ENCODE data around the gene OTOS.

Gene OTOS

DNA sequence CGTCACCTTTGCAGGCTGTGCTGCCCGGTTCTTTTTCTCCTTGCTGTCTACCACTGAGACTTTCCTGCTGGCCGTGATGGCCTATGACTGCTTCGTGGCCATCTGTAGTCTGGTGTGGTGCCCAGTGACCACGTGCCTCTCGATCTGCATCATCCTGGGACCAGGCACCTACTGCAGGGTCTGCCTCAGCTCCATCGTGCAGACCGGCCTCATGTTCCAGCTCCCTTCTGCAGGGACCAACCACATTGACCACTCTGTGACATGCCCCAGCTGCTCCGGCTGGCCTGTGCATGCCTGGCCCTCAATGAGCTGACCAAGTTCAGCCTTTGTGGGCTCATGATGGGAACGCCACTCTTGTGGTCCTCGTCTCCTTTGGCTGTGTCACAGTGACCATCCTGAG, 31.1 kb downstream of the OTOS start:
- Mint-ChIP-seq H3K27ac (no peak overlapping the region), H3K4me1 (ENCODE audit: low read depth) (no peaks in the 10 kb centered on the region), H3K36me3 (ENCODE audit: low read depth) (no peaks in the 10 kb centered on the region), H3K4me3 (no peak overlapping the region), H3K9me3 (no peaks in the 10 kb centered on the region), H3K27me3 (peaks cover 27% of the 10 kb centered on the region)

DNA sequence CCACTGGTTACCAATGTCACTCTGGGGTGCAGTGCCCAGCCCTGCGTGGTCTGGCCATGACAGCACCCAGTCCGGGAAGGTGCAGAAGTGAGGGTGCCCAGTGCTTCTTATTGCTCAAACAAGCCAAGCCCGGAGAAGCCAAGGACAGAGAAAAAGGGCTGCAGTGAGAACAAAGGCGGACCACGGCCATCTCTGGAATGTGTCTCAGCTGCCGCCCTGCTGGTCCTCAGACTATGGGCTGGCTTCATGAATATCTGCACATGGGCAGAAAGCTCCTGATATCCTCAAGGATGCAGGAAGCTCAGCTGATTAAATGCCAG, 33.0 kb downstream of the OTOS start:
- Mint-ChIP-seq H3K4me3 (no peak overlapping the region), H3K27ac (no peak overlapping the region), H3K9me3 (no peaks in the 10 kb centered on the region), H3K27me3 (peaks cover 18% of the 10 kb centered on the region), H3K36me3 (ENCODE audit: low read depth) (no peaks in the 10 kb centered on the region), H3K4me1 (ENCODE audit: low read depth) (no peaks in the 10 kb centered on the region)

GRCh38 chr2:240106765-240107476, 33.5 kb downstream of the OTOS start:
- Mint-ChIP-seq H3K4me1 (ENCODE audit: low read depth) (no peaks in the 10 kb centered on the region), H3K36me3 (ENCODE audit: low read depth) (no peaks in the 10 kb centered on the region), H3K27ac (no peak overlapping the region), H3K4me3 (no peak overlapping the region), H3K27me3 (peaks cover 14% of the 10 kb centered on the region), H3K9me3 (no peaks in the 10 kb centered on the region)

GRCh38 chr2:240105982-240106381, 34.5 kb downstream of the OTOS start:
- no peaks in the 10 kb centered on the region for H3K36me3 Mint-ChIP-seq (ENCODE audit: low read depth)
- H3K9me3 Mint-ChIP-seq: no peaks in the 10 kb centered on the region
- no peak overlapping the region for H3K27ac Mint-ChIP-seq
- H3K4me1 Mint-ChIP-seq (ENCODE audit: low read depth): no peaks in the 10 kb centered on the region
- H3K4me3 Mint-ChIP-seq: no peak overlapping the region
- peaks cover 10% of the 10 kb centered on the region for H3K27me3 Mint-ChIP-seq

- peaks cover 30% of the 10 kb centered on the region for H3K27me3 Mint-ChIP-seq
- no peak overlapping the region for H3K4me3 Mint-ChIP-seq
- no peak overlapping the region for H3K27ac Mint-ChIP-seq
- H3K4me1 Mint-ChIP-seq (ENCODE audit: low read depth): no peaks in the 10 kb centered on the region
- H3K9me3 Mint-ChIP-seq: peaks cover 6% of the 10 kb centered on the region
- no peaks in the 10 kb centered on the region for H3K36me3 Mint-ChIP-seq (ENCODE audit: low read depth)
These were observed 37.3 kb downstream of the OTOS start for GRCh38 chr2:240103136-240103535.

GRCh38 chr2:240098349-240098748, 42.1 kb downstream of the OTOS start:
- H3K9me3 Mint-ChIP-seq: peaks cover 14% of the 10 kb centered on the region
- H3K27ac Mint-ChIP-seq: no peak overlapping the region
- no peak overlapping the region for H3K4me3 Mint-ChIP-seq
- H3K27me3 Mint-ChIP-seq: peaks cover 68% of the 10 kb centered on the region
- no peaks in the 10 kb centered on the region for H3K4me1 Mint-ChIP-seq (ENCODE audit: low read depth)
- H3K36me3 Mint-ChIP-seq (ENCODE audit: low read depth): peaks cover 4% of the 10 kb centered on the region

GRCh38 chr2:240095556-240096523, 44.6 kb downstream of the OTOS start:
- H3K9me3 Mint-ChIP-seq: peaks cover 14% of the 10 kb centered on the region
- H3K4me1 Mint-ChIP-seq (ENCODE audit: low read depth): no peaks in the 10 kb centered on the region
- no peak overlapping the region for H3K27ac Mint-ChIP-seq
- H3K4me3 Mint-ChIP-seq: no peak overlapping the region
- H3K27me3 Mint-ChIP-seq: peaks cover 77% of the 10 kb centered on the region
- H3K36me3 Mint-ChIP-seq (ENCODE audit: low read depth): peaks cover 4% of the 10 kb centered on the region

- Mint-ChIP-seq H3K4me1 (ENCODE audit: low read depth) (no peaks in the 10 kb centered on the region), H3K27me3 (peaks cover 55% of the 10 kb centered on the region)
These were observed 51.2 kb downstream of the OTOS start for GRCh38 chr2:240089306-240089705.

More at GRCh38 chr2:240089306-240089705, 51.2 kb downstream of the OTOS start:
- Mint-ChIP-seq H3K27ac (no peak overlapping the region), H3K4me3 (no peak overlapping the region), H3K9me3 (peaks cover 23% of the 10 kb centered on the region), H3K36me3 (ENCODE audit: low read depth) (no peaks in the 10 kb centered on the region)
